ENCODE measurements around the gene ACTL6A.

The ACTL6A gene

DNA sequence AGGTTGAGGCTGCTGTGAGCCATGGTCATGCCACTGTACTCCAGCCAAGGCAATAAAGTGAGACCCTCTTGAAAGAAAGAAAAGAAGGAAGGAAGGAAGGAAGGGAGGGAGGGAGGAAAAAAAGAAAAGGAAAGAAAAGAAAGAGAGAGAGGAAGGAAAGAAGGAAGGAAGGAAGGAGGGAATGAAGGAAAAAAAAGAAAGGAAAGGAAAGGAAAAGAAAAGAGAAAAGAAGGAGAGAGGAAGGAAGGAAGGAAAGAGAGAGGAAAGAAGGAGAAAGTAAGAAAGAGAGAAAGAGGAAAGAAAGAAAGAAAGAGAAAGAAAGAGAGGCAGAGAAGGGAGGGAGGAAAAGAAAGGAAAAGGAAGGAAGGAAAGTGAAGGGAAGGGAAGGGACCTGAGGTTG is 20.4 kb upstream of the ACTL6A start:
- Histone ChIP-seq H3K27ac (ENCODE audit: low read depth, low read length) (no peak overlapping the region), H3K27me3 (ENCODE audit: control insufficient read depth, insufficient read depth, low read length) (no peaks in the 10 kb centered on the region), H3K9me3 (ENCODE audit: control insufficient read depth, insufficient read depth, low read length) (no peaks in the 10 kb centered on the region), H3K36me3 (ENCODE audit: control insufficient read depth, insufficient read depth, low read length) (no peaks in the 10 kb centered on the region), H3K9ac (ENCODE audit: low read depth, low read length) (no peak overlapping the region), H3K4me3 (ENCODE audit: low read depth, low read length) (no peak overlapping the region), H3K4me1 (ENCODE audit: control insufficient read depth, insufficient read depth, low read length) (peaks cover 5% of the 10 kb centered on the region; the same call in 1 of the 2 replicates)

DNA sequence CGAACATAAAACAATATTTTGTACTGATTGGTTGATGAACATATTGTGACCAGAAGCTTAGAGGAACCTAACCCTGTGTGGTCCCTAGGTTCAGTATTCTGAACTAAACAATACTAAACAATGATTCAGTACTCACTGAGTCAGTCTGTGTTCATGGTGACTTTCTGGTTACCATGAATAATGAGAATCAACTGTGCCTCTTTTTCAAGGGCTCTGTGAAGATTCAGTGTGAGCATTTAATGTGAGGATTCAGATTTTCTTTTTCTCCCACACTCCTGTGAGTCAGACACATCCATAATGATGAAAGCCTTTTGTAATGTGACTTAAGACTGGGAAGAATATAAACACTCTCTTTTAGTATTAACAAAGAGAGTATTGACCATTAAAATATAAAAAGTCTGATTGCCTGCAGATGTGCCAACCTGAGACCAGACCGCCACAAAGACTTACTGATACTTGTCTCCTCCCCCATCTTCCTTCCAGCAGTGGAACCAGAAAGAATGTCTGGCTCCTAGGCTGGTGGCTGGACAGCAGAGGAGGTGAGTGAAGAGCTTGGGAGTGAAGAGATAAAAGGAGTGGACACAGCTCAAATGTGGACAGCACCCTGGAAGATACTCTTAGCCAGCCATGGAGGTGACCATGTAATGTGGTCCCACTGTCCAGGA is 17.6 kb upstream of the ACTL6A start:
- Histone ChIP-seq H3K27me3 (ENCODE audit: control insufficient read depth, insufficient read depth, low read length) (no peaks in the 10 kb centered on the region), H3K9ac (ENCODE audit: low read depth, low read length) (no peak overlapping the region), H3K27ac (ENCODE audit: low read depth, low read length) (no peak overlapping the region), H3K4me3 (ENCODE audit: low read depth, low read length) (no peak overlapping the region), H3K9me3 (ENCODE audit: control insufficient read depth, insufficient read depth, low read length) (no peaks in the 10 kb centered on the region), H3K36me3 (ENCODE audit: control insufficient read depth, insufficient read depth, low read length) (no peaks in the 10 kb centered on the region), H3K4me1 (ENCODE audit: control insufficient read depth, insufficient read depth, low read length) (peaks cover 5% of the 10 kb centered on the region; the same call in 1 of the 2 replicates)

DNA sequence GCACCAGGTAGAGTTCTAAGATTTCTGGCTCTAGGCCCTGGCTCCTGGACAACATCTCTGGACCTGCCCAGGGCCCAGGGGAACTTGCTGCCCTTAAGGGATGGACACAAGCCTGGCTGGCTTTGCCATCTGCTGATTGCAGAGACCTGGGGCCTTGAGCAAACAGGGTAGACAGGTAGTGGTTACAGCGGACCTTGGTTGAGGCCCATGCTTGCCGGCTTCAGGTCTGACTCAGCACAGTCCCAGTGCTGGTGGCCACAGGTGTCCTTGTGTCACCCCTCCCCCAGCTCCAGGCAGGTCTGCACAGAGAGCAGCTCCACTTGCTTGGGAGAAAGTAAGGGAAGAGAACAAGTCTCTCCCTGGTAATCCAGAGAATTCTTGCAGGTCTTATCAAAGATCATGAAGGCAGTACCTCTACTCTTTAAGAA is 15.9 kb upstream of the ACTL6A start:
- Histone ChIP-seq H3K4me3 (ENCODE audit: low read depth, low read length) (no peak overlapping the region), H3K27me3 (ENCODE audit: control insufficient read depth, insufficient read depth, low read length) (no peaks in the 10 kb centered on the region), H3K27ac (ENCODE audit: low read depth, low read length) (no peak overlapping the region), H3K9me3 (ENCODE audit: control insufficient read depth, insufficient read depth, low read length) (no peaks in the 10 kb centered on the region), H3K36me3 (ENCODE audit: control insufficient read depth, insufficient read depth, low read length) (no peaks in the 10 kb centered on the region), H3K9ac (ENCODE audit: low read depth, low read length) (no peak overlapping the region), H3K4me1 (ENCODE audit: control insufficient read depth, insufficient read depth, low read length) (peaks cover 5% of the 10 kb centered on the region; the same call in 1 of the 2 replicates)

- no peak overlapping the region for H3K4me3 ChIP-seq (ENCODE audit: low read depth, low read length)
- peaks cover 5% of the 10 kb centered on the region; the same call in 1 of the 2 replicates for H3K4me1 ChIP-seq (ENCODE audit: control insufficient read depth, insufficient read depth, low read length)
- no peaks in the 10 kb centered on the region for H3K27me3 ChIP-seq (ENCODE audit: control insufficient read depth, insufficient read depth, low read length)
- no peaks in the 10 kb centered on the region for H3K36me3 ChIP-seq (ENCODE audit: control insufficient read depth, insufficient read depth, low read length)
- no peaks in the 10 kb centered on the region for H3K9me3 ChIP-seq (ENCODE audit: control insufficient read depth, insufficient read depth, low read length)
- H3K27ac ChIP-seq (ENCODE audit: low read depth, low read length) = no peak overlapping the region
- no peak overlapping the region for H3K9ac ChIP-seq (ENCODE audit: low read depth, low read length)
These were observed 11.2 kb upstream of the ACTL6A start for GRCh38 chr3:179551349-179552105.

DNA sequence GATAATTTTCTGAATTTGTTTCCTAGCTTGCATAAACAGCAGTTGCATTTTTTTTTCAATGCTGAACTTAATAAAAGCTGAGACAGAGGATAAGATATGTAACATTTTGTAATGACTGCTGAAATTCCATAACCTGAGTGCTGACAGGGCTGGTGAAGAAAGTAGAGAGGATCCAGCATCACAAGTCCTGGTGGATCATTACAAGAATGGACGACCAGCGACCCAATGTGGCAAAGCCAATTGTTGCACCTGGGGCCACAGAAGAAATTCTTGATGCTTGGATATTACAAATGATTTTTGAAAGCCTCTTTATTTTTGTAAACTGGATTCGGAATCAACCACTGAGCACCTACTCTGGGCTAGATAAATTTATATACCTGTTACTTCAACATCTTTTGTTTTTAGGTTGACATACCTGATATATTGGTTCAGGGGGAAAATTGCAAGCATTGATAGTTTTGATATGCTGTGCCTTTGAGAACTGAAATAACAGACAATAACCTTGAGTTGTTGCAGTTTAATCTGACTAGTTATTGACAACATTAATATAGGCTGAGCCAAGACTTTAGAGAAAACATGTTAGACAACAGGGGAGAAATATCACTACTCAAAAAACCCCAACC is 3.9 kb upstream of the ACTL6A start:
- Histone ChIP-seq H3K36me3 (ENCODE audit: control insufficient read depth, insufficient read depth, low read length) (no peaks in the 10 kb centered on the region), H3K9me3 (ENCODE audit: control insufficient read depth, insufficient read depth, low read length) (no peaks in the 10 kb centered on the region), H3K4me3 (ENCODE audit: low read depth, low read length) (no peak overlapping the region), H3K27ac (ENCODE audit: low read depth, low read length) (no peak overlapping the region), H3K4me1 (ENCODE audit: control insufficient read depth, insufficient read depth, low read length) (peaks cover under 1% of the 10 kb centered on the region; the same call in 1 of the 2 replicates), H3K27me3 (ENCODE audit: control insufficient read depth, insufficient read depth, low read length) (no peaks in the 10 kb centered on the region), H3K9ac (ENCODE audit: low read depth, low read length) (no peak overlapping the region)

- H3K9me3 ChIP-seq (ENCODE audit: control insufficient read depth, insufficient read depth, low read length) = no peaks in the 10 kb centered on the region
- H3K4me3 ChIP-seq (ENCODE audit: low read depth, low read length) = no peak overlapping the region
- no peak overlapping the region for H3K27ac ChIP-seq (ENCODE audit: low read depth, low read length)
- H3K9ac ChIP-seq (ENCODE audit: low read depth, low read length) = no peak overlapping the region
- H3K36me3 ChIP-seq (ENCODE audit: control insufficient read depth, insufficient read depth, low read length) = no peaks in the 10 kb centered on the region
- no peaks in the 10 kb centered on the region for H3K27me3 ChIP-seq (ENCODE audit: control insufficient read depth, insufficient read depth, low read length)
- peaks cover 5% of the 10 kb centered on the region for H3K4me1 ChIP-seq (ENCODE audit: control insufficient read depth, insufficient read depth, low read length)
These were observed 1.9 kb upstream of the ACTL6A start for GRCh38 chr3:179560791-179561190.

DNA sequence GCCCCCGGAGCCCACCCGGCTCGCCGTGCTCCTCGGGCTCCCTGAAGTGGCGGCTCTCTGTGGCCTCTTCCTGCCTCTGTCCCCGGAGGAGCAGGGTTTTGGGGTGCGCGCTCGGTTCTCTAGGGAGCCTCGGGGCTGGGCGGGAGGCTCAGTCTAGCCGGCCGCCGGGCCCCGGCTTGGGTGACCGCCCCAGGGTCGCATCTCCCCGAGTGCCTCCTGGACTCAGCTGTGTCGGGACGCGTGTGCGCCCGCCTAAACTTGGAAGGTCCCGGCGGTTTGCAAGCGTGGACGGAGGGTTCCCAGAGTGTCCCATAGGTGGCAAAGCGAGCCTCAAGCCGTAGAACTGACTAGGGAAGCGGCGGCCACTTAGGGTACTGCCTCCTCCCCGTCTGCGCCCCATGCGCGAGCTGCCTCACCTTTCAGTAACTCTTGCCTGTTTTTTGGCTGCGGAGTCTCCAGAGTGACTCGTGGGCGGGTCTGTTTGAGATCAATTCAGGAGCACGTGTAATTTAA is 601 bp downstream of the ACTL6A start:
- peaks cover 5% of the 10 kb centered on the region for H3K4me1 ChIP-seq (ENCODE audit: control insufficient read depth, insufficient read depth, low read length)
- H3K36me3 ChIP-seq (ENCODE audit: control insufficient read depth, insufficient read depth, low read length) = no peaks in the 10 kb centered on the region
- peak overlapping the region; percentile 85 for H3K4me3 ChIP-seq (ENCODE audit: low read depth, low read length)
- H3K27me3 ChIP-seq (ENCODE audit: control insufficient read depth, insufficient read depth, low read length) = no peaks in the 10 kb centered on the region
- H3K27ac ChIP-seq (ENCODE audit: low read depth, low read length) = peak overlapping the region; percentile 100
- no peaks in the 10 kb centered on the region for H3K9me3 ChIP-seq (ENCODE audit: control insufficient read depth, insufficient read depth, low read length)
- H3K9ac ChIP-seq (ENCODE audit: low read depth, low read length) = peak overlapping the region; percentile 65

DNA sequence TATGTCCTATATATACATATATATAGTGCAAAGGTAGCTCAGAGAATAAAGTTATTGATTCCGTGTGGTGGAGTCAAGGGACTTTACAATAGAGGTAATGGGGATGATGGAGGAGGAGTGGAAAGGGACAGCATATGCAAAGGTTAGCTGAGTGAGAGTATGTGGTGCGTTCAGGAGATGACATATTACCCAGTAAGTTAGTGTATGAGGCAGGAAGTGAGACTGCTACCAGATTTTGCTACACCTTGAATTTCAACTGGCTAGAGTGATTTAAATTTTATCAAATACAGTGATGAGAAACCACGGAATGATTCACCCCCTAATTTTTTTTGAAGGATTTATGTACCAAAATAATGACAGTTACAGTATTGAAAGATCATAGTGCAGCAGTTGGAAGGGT is 2.8 kb downstream of the ACTL6A start:
- no peak overlapping the region for H3K4me3 ChIP-seq (ENCODE audit: low read depth, low read length)
- no peak overlapping the region for H3K27ac ChIP-seq (ENCODE audit: low read depth, low read length)
- H3K4me1 ChIP-seq (ENCODE audit: control insufficient read depth, insufficient read depth, low read length) = peaks cover 5% of the 10 kb centered on the region
- H3K9me3 ChIP-seq (ENCODE audit: control insufficient read depth, insufficient read depth, low read length) = no peaks in the 10 kb centered on the region
- peaks cover 7% of the 10 kb centered on the region for H3K36me3 ChIP-seq (ENCODE audit: control insufficient read depth, insufficient read depth, low read length)
- no peak overlapping the region for H3K9ac ChIP-seq (ENCODE audit: low read depth, low read length)
- H3K27me3 ChIP-seq (ENCODE audit: control insufficient read depth, insufficient read depth, low read length) = no peaks in the 10 kb centered on the region

DNA sequence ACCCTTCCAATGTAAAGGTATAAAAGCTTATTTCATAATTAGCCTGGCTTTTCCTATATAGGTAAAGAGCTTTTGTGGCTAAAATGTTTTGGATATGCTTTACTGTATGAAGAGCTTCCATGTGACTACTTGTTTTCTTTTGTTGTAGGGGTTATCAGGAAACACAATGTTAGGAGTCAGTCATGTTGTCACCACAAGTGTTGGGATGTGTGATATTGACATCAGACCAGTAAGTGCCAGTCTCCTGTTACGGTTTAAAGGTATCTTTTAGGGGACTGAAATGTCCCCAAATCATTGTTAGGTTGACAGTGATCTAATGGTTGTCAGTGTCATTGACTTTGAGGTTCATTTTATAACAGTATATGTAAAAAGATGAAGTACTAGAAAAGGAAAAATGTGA is 18.3 kb downstream of the ACTL6A start:
- no peaks in the 10 kb centered on the region for H3K9me3 ChIP-seq (ENCODE audit: control insufficient read depth, insufficient read depth, low read length)
- H3K4me3 ChIP-seq (ENCODE audit: low read depth, low read length) = no peak overlapping the region
- H3K36me3 ChIP-seq (ENCODE audit: control insufficient read depth, insufficient read depth, low read length) = peaks cover 94% of the 10 kb centered on the region
- no peak overlapping the region for H3K9ac ChIP-seq (ENCODE audit: low read depth, low read length)
- no peaks in the 10 kb centered on the region for H3K4me1 ChIP-seq (ENCODE audit: control insufficient read depth, insufficient read depth, low read length)
- H3K27me3 ChIP-seq (ENCODE audit: control insufficient read depth, insufficient read depth, low read length) = no peaks in the 10 kb centered on the region
- no peak overlapping the region for H3K27ac ChIP-seq (ENCODE audit: low read depth, low read length)

- Histone ChIP-seq H3K27me3 (ENCODE audit: control insufficient read depth, insufficient read depth, low read length) (no peaks in the 10 kb centered on the region), H3K4me3 (ENCODE audit: low read depth, low read length) (no peak overlapping the region), H3K36me3 (ENCODE audit: control insufficient read depth, insufficient read depth, low read length) (peaks cover 99% of the 10 kb centered on the region), H3K9me3 (ENCODE audit: control insufficient read depth, insufficient read depth, low read length) (no peaks in the 10 kb centered on the region), H3K27ac (ENCODE audit: low read depth, low read length) (no peak overlapping the region), H3K4me1 (ENCODE audit: control insufficient read depth, insufficient read depth, low read length) (no peaks in the 10 kb centered on the region), H3K9ac (ENCODE audit: low read depth, low read length) (no peak overlapping the region)
These were observed 26.4 kb downstream of the ACTL6A start for GRCh38 chr3:179589143-179589542.

DNA sequence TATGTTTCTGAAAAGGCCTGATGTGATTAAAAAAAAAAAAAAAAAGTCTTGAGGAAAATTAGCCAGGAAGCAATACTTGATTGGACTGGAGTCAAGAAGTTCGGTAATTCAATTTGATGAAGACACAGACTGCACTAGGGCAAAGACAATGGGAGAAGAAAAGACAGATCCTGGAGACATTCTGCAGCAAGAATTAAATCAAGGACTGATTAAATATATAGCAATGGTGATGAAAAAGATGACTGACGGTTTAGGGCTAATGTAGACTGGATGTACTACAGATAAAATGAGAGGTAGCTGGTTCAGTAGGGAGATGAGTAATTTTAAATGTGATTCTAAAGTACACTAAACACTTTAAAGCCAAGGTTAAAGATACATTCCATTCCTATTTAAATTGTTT is 27.9 kb downstream of the ACTL6A start:
- Histone ChIP-seq H3K9ac (ENCODE audit: low read depth, low read length) (no peak overlapping the region), H3K4me3 (ENCODE audit: low read depth, low read length) (no peak overlapping the region), H3K27me3 (ENCODE audit: control insufficient read depth, insufficient read depth, low read length) (no peaks in the 10 kb centered on the region), H3K9me3 (ENCODE audit: control insufficient read depth, insufficient read depth, low read length) (no peaks in the 10 kb centered on the region), H3K4me1 (ENCODE audit: control insufficient read depth, insufficient read depth, low read length) (no peaks in the 10 kb centered on the region), H3K36me3 (ENCODE audit: control insufficient read depth, insufficient read depth, low read length) (peaks cover 97% of the 10 kb centered on the region), H3K27ac (ENCODE audit: low read depth, low read length) (no peak overlapping the region)

Data from HUES48 (cell line).